AG09319 (cell line): ENCODE data around the gene FXYD2.

ENCODE experiments used
- DNase-seq: peaks from one replicate; pipeline ENCODE4 v3.0.0-alpha.2; 2010; ENCODE audit warnings: low read depth; ENCODE audit errors: extremely low read depth
- CTCF ChIP-seq: IDR thresholded peaks from 2 replicates; pipeline ENCODE4 v1.5.1; 2011; ENCODE audit warnings: low read depth, mild to moderate bottlenecking, inconsistent platforms, low read length, moderate library complexity

Gene FXYD2

GRCh38 chr11:117806846-117807245 is 17.7 kb downstream of the FXYD2 start:
- DNase-seq: no peak
- no peak for TF ChIP-seq CTCF

DNA sequence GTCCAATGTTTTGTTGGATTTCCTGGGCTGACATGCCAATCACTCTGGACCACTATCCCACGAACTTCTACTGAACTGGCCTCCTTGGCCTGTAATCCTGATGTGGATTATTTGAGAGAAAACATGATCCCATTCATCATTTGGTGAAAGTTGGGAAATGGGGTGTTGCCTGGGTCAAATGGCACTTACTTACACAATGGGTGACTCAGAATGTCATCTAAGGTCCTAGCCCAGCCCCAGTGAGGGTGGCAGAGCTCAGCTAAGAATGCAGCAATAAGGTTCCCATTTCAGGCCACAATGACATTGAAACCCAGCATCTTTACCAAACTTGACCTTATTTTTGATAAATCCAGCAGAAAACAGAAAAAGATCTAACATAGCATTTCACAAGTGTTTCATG is 19.5 kb downstream of the FXYD2 start:
- no peak for TF ChIP-seq CTCF
- DNase-seq: no peak

- no peak for TF ChIP-seq CTCF
- DNase-seq: no peak
Measured at GRCh38 chr11:117803896-117804295, 20.6 kb downstream of the FXYD2 start.

DNA sequence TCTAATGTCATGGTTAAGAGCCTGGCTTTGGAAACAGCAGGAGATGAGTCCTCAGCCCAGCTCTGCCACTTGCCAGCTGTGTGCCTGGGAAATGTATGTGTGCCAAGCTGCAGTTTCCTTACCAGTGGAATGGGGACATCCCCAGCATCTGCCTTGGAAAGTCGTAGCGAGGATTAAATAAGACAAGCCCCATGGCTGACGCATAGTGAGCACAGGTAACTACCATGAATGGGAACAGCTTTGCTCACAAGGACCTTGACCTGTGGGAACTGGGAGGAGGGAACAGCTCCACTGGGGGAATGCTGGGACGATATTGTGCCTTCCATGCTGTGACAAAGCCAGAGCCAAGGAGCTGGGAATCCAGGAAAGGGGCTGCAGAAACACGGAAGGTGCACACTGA is 24.9 kb downstream of the FXYD2 start:
- DNase-seq: no peak
- TF ChIP-seq CTCF: no peak

DNA sequence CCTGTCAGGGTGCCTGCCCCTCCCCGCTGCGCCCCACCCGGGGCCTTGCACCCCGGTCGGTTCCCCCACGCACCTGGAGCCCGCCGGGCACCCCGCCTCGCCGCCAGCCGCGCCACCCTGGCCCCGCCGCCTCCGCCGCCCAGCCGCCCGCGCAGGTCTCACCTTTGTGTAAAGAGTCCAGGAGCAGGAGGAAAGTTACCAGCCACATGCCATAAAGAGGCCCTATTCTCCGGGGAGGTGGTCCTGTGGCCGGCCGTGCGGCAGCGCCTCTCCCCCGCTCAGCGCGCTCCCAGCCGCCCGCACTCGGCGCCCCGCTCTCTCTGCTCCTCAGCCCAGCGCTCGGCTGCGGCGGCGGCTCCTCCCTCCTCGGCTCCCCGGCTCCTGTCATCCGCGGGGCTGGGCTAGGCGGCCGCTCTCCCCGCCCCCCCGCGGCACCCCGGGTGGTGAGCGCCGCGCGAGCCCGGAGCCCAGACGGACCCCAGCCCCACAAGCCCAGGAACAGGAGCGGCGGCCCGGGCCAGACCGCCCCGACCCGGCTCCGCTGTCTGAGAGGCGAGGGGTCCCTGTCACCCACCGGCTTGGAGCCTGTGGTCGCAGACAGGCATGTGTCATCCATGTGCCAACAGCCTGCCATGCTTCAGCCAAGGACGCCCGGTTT is 27.5 kb downstream of the FXYD2 start, which contains the start of gene DSCAML1:
Gene DSCAML1, minus strand, starts transcription at position 345 of the 658 bp plus-strand sequence. Its CDS starts 137 bp downstream, at position 208.
- no peak for TF ChIP-seq CTCF
- no peak for DNase-seq

- TF ChIP-seq CTCF: no peak
- no peak for DNase-seq
Measured at GRCh38 chr11:117796456-117796871, 28.1 kb downstream of the FXYD2 start.

GRCh38 chr11:117795638-117796455 is 28.7 kb downstream of the FXYD2 start:
- no peak for DNase-seq
- no peak for TF ChIP-seq CTCF
